ENCODE measurements around the gene ASIC3. TPM values are rescaled to one million over a fixed set of nuclear protein-coding genes. Genes with fewer than 3 reads are reported as not detected.

The ASIC3 gene
- total and polyA plus RNA-seq, 2 of the 4 experiments (the other 2 are of a cell fraction) = 0.74 TPM; not detected in 1

DNA sequence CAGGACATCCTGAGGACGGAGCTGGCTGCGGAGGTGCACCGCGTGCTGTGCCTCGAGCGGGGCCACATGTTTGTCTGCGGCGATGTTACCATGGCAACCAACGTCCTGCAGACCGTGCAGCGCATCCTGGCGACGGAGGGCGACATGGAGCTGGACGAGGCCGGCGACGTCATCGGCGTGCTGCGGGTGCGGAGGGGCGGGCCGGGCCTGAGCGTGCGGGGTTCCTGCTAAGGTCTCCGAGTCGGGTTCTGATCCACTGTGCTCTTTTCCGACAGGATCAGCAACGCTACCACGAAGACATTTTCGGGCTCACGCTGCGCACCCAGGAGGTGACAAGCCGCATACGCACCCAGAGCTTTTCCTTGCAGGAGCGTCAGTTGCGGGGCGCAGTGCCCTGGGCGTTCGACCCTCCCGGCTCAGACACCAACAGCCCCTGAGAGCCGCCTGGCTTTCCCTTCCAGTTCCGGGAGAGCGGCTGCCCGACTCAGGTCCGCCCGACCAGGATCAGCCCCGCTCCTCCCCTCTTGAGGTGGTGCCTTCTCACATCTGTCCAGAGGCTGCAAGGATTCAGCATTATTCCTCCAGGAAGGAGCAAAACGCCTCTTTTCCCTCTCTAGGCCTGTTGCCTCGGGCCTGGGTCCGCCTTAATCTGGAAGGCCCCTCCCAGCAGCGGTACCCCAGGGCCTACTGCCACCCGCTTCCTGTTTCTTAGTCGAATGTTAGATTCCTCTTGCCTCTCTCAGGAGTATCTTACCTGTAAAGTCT, 34.4 kb upstream of the ASIC3 start:
- peaks cover 12% of the 10 kb centered on the region; the same call in 1 of the 2 replicates for H3K4me1 ChIP-seq (ENCODE audit: control insufficient read depth, insufficient read depth, low read length)
- TF ChIP-seq BHLHE40 (IDR thresholded peaks at IDR 0.05; ENCODE audit: low read depth, low read length) = no peak
- DNase-seq = peak; percentile 22
- no peaks in the 10 kb centered on the region for H3K9me1 ChIP-seq (ENCODE audit: insufficient read depth, low read length)
- H4K91ac ChIP-seq (ENCODE audit: insufficient read depth, low read depth, low read length) = no peak overlapping the region
- H3K4ac ChIP-seq (ENCODE audit: low read depth, low read length) = no peak overlapping the region
- intact Hi-C loops (cut with micrococcal nuclease) = loop anchor here (5.0 kb wide), 1 partner anchor 98 kb away; no protein-coding TSS in a partner anchor
- H2AK5ac ChIP-seq (ENCODE audit: low read depth, low read length) = no peak overlapping the region
- no peak for ATAC-seq (ENCODE audit: low read depth)
- no peaks in the 10 kb centered on the region for H4K20me1 ChIP-seq (ENCODE audit: insufficient read depth, low read length)
- no peak overlapping the region for H2BK5ac ChIP-seq (ENCODE audit: low read depth, low read length, poor library complexity, severe bottlenecking)
- H2BK15ac ChIP-seq (ENCODE audit: low read depth, low read length) = no peak overlapping the region
- POLR2A ChIA-PET (ENCODE audit: unreplicated experiment) = no interaction called here
- CTCF ChIA-PET = interaction anchor here (0.7 kb wide), 1 partner anchor 95 kb away, joined by 3 read pairs; no protein-coding TSS in a partner anchor
- in situ Hi-C loops (cut with MboI; ENCODE audit: low sequenced_read_pairs) = no loop called here
- no peak overlapping the region for H3K4me3 ChIP-seq (ENCODE audit: insufficient read depth, low read depth, low read length)
- no peak overlapping the region for H2BK120ac ChIP-seq (ENCODE audit: low read depth, low read length)
- no peaks in the 10 kb centered on the region for H3K9me3 ChIP-seq (ENCODE audit: control insufficient read depth, insufficient read depth, low read length)
- H3K14ac ChIP-seq (replicated peaks; ENCODE audit: low read depth, low read length) = no peak overlapping the region
- no peak overlapping the region; a peak in 1 of 4 replicates for H4K8ac ChIP-seq (ENCODE audit: low read depth in 2 of 2, low read length in 2 of 2)
- H3K36me3 ChIP-seq (ENCODE audit: control insufficient read depth, insufficient read depth, low read length) = no peaks in the 10 kb centered on the region
- H3K23ac ChIP-seq (ENCODE audit: low read depth, low read length) = no peak overlapping the region
- H3K27me3 ChIP-seq (ENCODE audit: control insufficient read depth, insufficient read depth, low read length) = peaks cover 27% of the 10 kb centered on the region
- no peak overlapping the region for H2BK20ac ChIP-seq (ENCODE audit: low read depth, low read length)
- 36% methylated on average over 44 of the region's 55 CpGs; no CpG with 5 or more reads in 1 of the 2 experiments for WGBS, 2 experiments (ENCODE audit: extremely low coverage in 2 of 2, insufficient read length in 1 of 2)
- H3K79me1 ChIP-seq (ENCODE audit: low read depth in 1 of 2, low read length in 2 of 2) = no peaks in the 10 kb centered on the region
- H4K5ac ChIP-seq (ENCODE audit: low read depth, low read length) = no peak overlapping the region
- H3K4me2 ChIP-seq (ENCODE audit: low read depth, low read length) = peak overlapping the region; percentile 31
- H3K56ac ChIP-seq (ENCODE audit: extremely low read depth, insufficient read depth, low read length) = no peak overlapping the region
- peak overlapping the region; percentile 34 for H2AFZ ChIP-seq (replicated peaks; ENCODE audit: low read length, poor library complexity)
- no TSS peak for BruUV-seq (replicated peaks)
- no peak overlapping the region for H3K27ac ChIP-seq (ENCODE audit: insufficient read depth, low read length)
- no peak overlapping the region for H3K18ac ChIP-seq (ENCODE audit: low read depth, low read length)
- dilution Hi-C loops (cut with HindIII; ENCODE audit: low sequenced_read_pairs, unreplicated experiment) = no loop called here
- 0 out of 2 replicates have a peak overlapping the region, but pooled peaks have one; percentile 15 for H3K9ac ChIP-seq (ENCODE audit: low read depth, low read length)
- no peak overlapping the region for H2AK9ac ChIP-seq (replicated peaks; ENCODE audit: low read depth, low read length, poor library complexity)

All from IMR-90 (cell line).